KOPT-K1 (cell line): Measurements from ENCODE around the gene PRR3.
"Not testable (repeated sequence)": the region's sequence is repeated elsewhere in the genome, so short reads cannot be mapped to it uniquely, and the experiment has no call there.

Experiments
- H3K27ac ChIP-seq: fragments of 200-600 bp; sonication (generic); 2 replicates; pipeline ENCODE4 v1.5.1; 2016; ENCODE audit warnings: antibody characterized with exemption, mild to moderate bottlenecking, low read depth, low read length; ENCODE audit not compliant: poor library complexity, severe bottlenecking
- H3K36me3 ChIP-seq: fragments of 200-600 bp; sonication (generic); 2 replicates; pipeline ENCODE4 v1.5.1; 2017; ENCODE audit warnings: antibody characterized with exemption, mild to moderate bottlenecking, low read length, moderate library complexity; ENCODE audit not compliant: insufficient read depth
- H3K9me3 ChIP-seq: fragments of 200-600 bp; sonication (generic); 2 replicates; pipeline ENCODE4 v1.5.1; 2017; ENCODE audit warnings: antibody characterized with exemption, low read length, mild to moderate bottlenecking; ENCODE audit not compliant: insufficient read depth, poor library complexity, severe bottlenecking

The PRR3 gene

GRCh38 chr6:30556906-30557682, at the start of gene PRR3:
Gene PRR3, plus strand, starts transcription at chr6:30557295. Its CDS starts 50 bp downstream, at chr6:30557345.
- Histone ChIP-seq H3K27ac (peak within 1 kb of the TSS; percentile 93), H3K9me3 (no peaks in the 10 kb centered on the region), H3K36me3 (peaks cover 70% of the 10 kb centered on the region)

- Histone ChIP-seq H3K9me3 (no peaks in the 10 kb centered on the region), H3K27ac (peak overlapping the region; percentile 86), H3K36me3 (no peaks in the 10 kb centered on the region)
Observed at GRCh38 chr6:30507849-30508827, 49.0 kb upstream of the PRR3 start.

- peak overlapping the region; percentile 86 for H3K27ac ChIP-seq
Observed at GRCh38 chr6:30508890-30509736, 48.0 kb upstream of the PRR3 start.

GRCh38 chr6:30510419-30511168, 46.5 kb upstream of the PRR3 start:
- Histone ChIP-seq H3K9me3 (no peaks in the 10 kb centered on the region), H3K36me3 (no peaks in the 10 kb centered on the region), H3K27ac (peak overlapping the region; percentile 86)

More at GRCh38 chr6:30508890-30509736, 48.0 kb upstream of the PRR3 start:
- Histone ChIP-seq H3K9me3 (no peaks in the 10 kb centered on the region), H3K36me3 (no peaks in the 10 kb centered on the region)

- Histone ChIP-seq H3K27ac (peak overlapping the region; percentile 86), H3K9me3 (no peaks in the 10 kb centered on the region), H3K36me3 (no peaks in the 10 kb centered on the region)
Observed at GRCh38 chr6:30511169-30511546, 45.9 kb upstream of the PRR3 start.

- Histone ChIP-seq H3K36me3 (no peaks in the 10 kb centered on the region), H3K9me3 (peaks cover 9% of the 10 kb centered on the region), H3K27ac (no peak overlapping the region)
Observed at GRCh38 chr6:30513451-30513850, 43.6 kb upstream of the PRR3 start.

- Histone ChIP-seq H3K36me3 (no peaks in the 10 kb centered on the region), H3K27ac (peak overlapping the region; percentile 86), H3K9me3 (peaks cover 15% of the 10 kb centered on the region)
Observed at GRCh38 chr6:30515106-30515505, 42.0 kb upstream of the PRR3 start.

- peak overlapping the region; percentile 86 for H3K27ac ChIP-seq
- H3K9me3 ChIP-seq: peaks cover 15% of the 10 kb centered on the region
- no peaks in the 10 kb centered on the region for H3K36me3 ChIP-seq
Observed at GRCh38 chr6:30515944-30516753, 40.9 kb upstream of the PRR3 start.

GRCh38 chr6:30516754-30517076, 40.4 kb upstream of the PRR3 start:
- H3K36me3 ChIP-seq: not testable (repeated sequence)
- peaks cover 15% of the 10 kb centered on the region for H3K9me3 ChIP-seq
- peak overlapping the region; percentile 86 for H3K27ac ChIP-seq

- not testable (repeated sequence) for H3K36me3 ChIP-seq
- peaks cover 15% of the 10 kb centered on the region for H3K9me3 ChIP-seq
- H3K27ac ChIP-seq: peak overlapping the region; percentile 86
Observed at GRCh38 chr6:30517767-30518504, 39.2 kb upstream of the PRR3 start.

- H3K36me3 ChIP-seq: not testable (repeated sequence)
- Histone ChIP-seq H3K9me3 (peaks cover 15% of the 10 kb centered on the region), H3K27ac (peak overlapping the region; percentile 20)
Observed at GRCh38 chr6:30518505-30519145, 38.5 kb upstream of the PRR3 start.

GRCh38 chr6:30520522-30520921, 36.6 kb upstream of the PRR3 start:
- Histone ChIP-seq H3K9me3 (peaks cover 15% of the 10 kb centered on the region), H3K27ac (no peak overlapping the region), H3K36me3 (no peaks in the 10 kb centered on the region)

GRCh38 chr6:30521082-30521481, 36.0 kb upstream of the PRR3 start:
- H3K27ac ChIP-seq, H3K36me3 ChIP-seq: not testable (repeated sequence)
- H3K9me3 ChIP-seq: peaks cover 15% of the 10 kb centered on the region
